Lung (tissue), 12 donors: Measurements from ENCODE around the gene SHC3. TPM values are rescaled to one million over a fixed set of nuclear protein-coding genes. Genes with fewer than 3 reads are reported as not detected.

Experiments used
- ATAC-seq: fragments of 200-7000 bp; cut with Tn5 transposase; one replicate; pipeline ENCODE4 v1.9.1; 2020; ENCODE audit warnings: moderate number of reproducible peaks; ENCODE audit not compliant: insufficient read depth, low FRiP score
- DNase-seq, 3 donors: peaks; one replicate each; pipeline ENCODE4 v3.0.0-alpha.2; 2013 to 2017
- H3K27ac ChIP-seq, 2 donors: one replicate each; pipeline ENCODE4 v1.5.1; 2013; ENCODE audit warnings: mild to moderate bottlenecking in 2 of 2, moderate library complexity in 2 of 2, control low read depth in 1 of 2, inconsistent platforms in 1 of 2, low read depth in 1 of 2, low read length in 1 of 2
- H3K27me3 ChIP-seq, 3 donors: one replicate each; pipeline ENCODE4 v1.5.1; 2013; ENCODE audit warnings: low read length in 2 of 3; ENCODE audit not compliant: control insufficient read depth in 3 of 3, insufficient read depth in 3 of 3
- H3K36me3 ChIP-seq, 4 donors: one replicate each; pipeline ENCODE4 v1.5.1; 2013; ENCODE audit warnings: low read length in 4 of 4, mild to moderate bottlenecking in 1 of 4, moderate library complexity in 1 of 4; ENCODE audit not compliant: control insufficient read depth in 4 of 4, insufficient read depth in 4 of 4
- H3K4me1 ChIP-seq, 5 donors: one replicate each; pipeline ENCODE4 v1.5.1; 2013; ENCODE audit warnings: low read length in 5 of 5, mild to moderate bottlenecking in 2 of 5, moderate library complexity in 1 of 5; ENCODE audit not compliant: control insufficient read depth in 5 of 5, insufficient read depth in 5 of 5
- H3K4me3 ChIP-seq: one replicate; pipeline ENCODE4 v1.5.1; 2013; ENCODE audit warnings: mild to moderate bottlenecking, control low read depth, moderate library complexity
- H3K9ac ChIP-seq, 2 donors: one replicate each; pipeline ENCODE4 v1.5.1; 2013; ENCODE audit warnings: low read length in 2 of 2, control low read depth in 1 of 2; ENCODE audit not compliant: insufficient read depth in 1 of 2
- H3K9me3 ChIP-seq, 4 donors: one replicate each; pipeline ENCODE4 v1.5.1; 2013; ENCODE audit warnings: low read length in 3 of 4, mild to moderate bottlenecking in 1 of 4, moderate library complexity in 1 of 4; ENCODE audit not compliant: control insufficient read depth in 4 of 4, insufficient read depth in 3 of 4
- WGBS, 2 donors: extraction: QIAGEN DNeasy Blood & Tissue Kit; methylation state at CpG; one replicate each; pipeline ENCODE4 v1.1.7; 2013; 5-methylcytosine and 5-hydroxymethylcytosine counted together
- polyA plus RNA-seq, 2 donors: library from polyadenylated mRNA; stranded (reverse); fragments of 200-250 nt; gene quantifications; one replicate each; pipeline ENCODE4 v1.2.1, GENCODE V29; 2013
- total RNA-seq, 2 donors: library from RNA; depleted of rRNA in 1 of 2; stranded (reverse); fragments of >200 nt in 1 of 2; gene quantifications; one replicate each; pipeline ENCODE4 v1.2.1, GENCODE V29; 2014 to 2021
- TF ChIP-seq, protein P1 (sequence below): IDR thresholded peaks from 2 replicates; pipeline ENCODE4 v1.5.1; 2012; ENCODE audit warnings: mild to moderate bottlenecking; ENCODE audit errors: control extremely low read depth, extremely low read depth
- donor health status: control.
- donor health status: control.
- donor health status: Bipolar disorder and iron deficiency.
- donor health status: healthy.
- donor health status: DM: yes; HTN: yes; CAD: no.

The SHC3 gene
- total and polyA plus RNA-seq, 4 donors = 1.8 to 19.2 (median 4.0) TPM

DNA sequence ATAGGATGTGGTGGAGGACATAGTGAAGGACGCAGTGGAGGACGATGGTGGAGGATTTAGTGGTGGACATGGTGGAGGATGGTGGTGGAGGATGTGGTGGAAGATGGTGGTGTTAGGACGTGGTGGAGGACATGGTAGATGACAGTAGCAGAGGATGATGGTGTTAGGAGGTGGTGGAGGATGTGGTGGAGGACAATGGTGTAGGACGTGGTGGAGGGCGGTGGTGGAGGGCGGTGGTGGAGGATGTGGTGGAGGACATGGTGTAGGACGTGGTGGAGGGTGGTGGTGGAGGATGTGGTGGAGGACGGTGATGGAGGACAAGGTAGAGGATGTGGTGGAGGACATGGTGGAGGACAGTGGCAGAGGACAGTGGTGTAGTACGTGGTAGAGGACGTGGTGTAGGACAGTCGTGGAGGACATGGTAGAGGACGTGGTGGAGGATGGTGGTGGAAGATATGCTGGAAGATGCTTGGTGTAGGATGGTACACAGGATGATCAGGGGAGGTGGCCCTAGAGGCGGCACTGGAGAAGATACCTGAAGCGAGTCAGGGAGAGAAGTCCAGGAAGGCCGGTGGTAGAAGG is 118.6 kb downstream of the SHC3 start:
- H3K4me3 ChIP-seq = no peak overlapping the region
- WGBS, 2 donors = 92 to 93% methylated on average over 14 to 15 of the region's 15 CpGs
- ATAC-seq (no peak), DNase-seq (no peak)
- H3K9ac ChIP-seq = no peak overlapping the region
- peaks cover 0 to 16% (median 3%) of the 10 kb centered on the region in 4 donors for H3K36me3 ChIP-seq
- TF ChIP-seq, protein P1, sequence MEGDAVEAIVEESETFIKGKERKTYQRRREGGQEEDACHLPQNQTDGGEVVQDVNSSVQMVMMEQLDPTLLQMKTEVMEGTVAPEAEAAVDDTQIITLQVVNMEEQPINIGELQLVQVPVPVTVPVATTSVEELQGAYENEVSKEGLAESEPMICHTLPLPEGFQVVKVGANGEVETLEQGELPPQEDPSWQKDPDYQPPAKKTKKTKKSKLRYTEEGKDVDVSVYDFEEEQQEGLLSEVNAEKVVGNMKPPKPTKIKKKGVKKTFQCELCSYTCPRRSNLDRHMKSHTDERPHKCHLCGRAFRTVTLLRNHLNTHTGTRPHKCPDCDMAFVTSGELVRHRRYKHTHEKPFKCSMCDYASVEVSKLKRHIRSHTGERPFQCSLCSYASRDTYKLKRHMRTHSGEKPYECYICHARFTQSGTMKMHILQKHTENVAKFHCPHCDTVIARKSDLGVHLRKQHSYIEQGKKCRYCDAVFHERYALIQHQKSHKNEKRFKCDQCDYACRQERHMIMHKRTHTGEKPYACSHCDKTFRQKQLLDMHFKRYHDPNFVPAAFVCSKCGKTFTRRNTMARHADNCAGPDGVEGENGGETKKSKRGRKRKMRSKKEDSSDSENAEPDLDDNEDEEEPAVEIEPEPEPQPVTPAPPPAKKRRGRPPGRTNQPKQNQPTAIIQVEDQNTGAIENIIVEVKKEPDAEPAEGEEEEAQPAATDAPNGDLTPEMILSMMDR = no peak
- no peaks in the 10 kb centered on the region for H3K4me1 ChIP-seq
- H3K27ac ChIP-seq = no peak overlapping the region
- H3K27me3 ChIP-seq = no peaks in the 10 kb centered on the region
- H3K9me3 ChIP-seq = peaks cover 0 to 9% (median 0%) of the 10 kb centered on the region in 4 donors

GRCh38 chr9:89058906-89059305 is 119.7 kb downstream of the SHC3 start:
- Histone ChIP-seq H3K4me3 (no peak overlapping the region), H3K27ac (no peak overlapping the region), H3K36me3 (peaks cover 0 to 14% (median 1%) of the 10 kb centered on the region in 4 donors), H3K9ac (no peak overlapping the region), H3K9me3 (peaks cover 0 to 9% (median 0%) of the 10 kb centered on the region in 4 donors), H3K4me1 (no peaks in the 10 kb centered on the region), H3K27me3 (no peaks in the 10 kb centered on the region)
- no peak for ATAC-seq
- 92 to 94% methylated on average over 12 of the region's 12 CpGs for WGBS, 2 donors
- TF ChIP-seq, protein P1 = no peak
- DNase-seq = no peak

DNA sequence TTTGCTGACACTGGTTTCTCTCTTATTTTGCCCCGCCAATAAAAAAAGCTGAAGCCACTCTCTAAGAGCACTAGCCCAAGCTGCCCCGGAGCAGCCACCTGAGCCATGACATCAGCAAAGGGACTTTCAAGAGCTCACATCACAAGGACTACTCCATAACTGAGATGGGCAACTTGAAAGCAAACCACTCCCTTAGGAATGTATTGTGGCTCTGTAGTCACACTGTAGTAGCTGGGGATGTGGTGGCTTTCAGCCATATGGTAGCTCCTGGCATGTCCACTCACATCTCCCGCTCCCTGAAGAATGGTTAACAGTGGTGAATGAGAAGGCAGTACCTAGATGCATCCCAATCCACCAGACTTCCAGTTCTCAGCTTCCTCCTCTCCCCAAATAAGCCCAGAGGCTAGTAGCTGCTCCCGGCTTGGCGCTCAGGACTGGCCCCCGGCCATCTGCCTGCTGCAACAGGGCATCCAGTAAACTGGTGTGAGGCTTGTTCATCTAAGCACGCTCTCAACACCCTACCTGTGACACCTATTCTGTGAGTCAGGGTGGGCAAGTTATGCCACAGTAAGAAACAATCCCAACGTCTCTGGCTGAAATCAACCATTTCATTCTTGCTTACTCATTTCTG is 123.6 kb downstream of the SHC3 start:
- ATAC-seq = no peak
- H3K27me3 ChIP-seq = no peaks in the 10 kb centered on the region
- no peak overlapping the region for H3K4me3 ChIP-seq
- H3K4me1 ChIP-seq = peaks cover 0 to 4% (median 0%) of the 10 kb centered on the region in 5 donors
- peaks cover 0 to 6% (median 0%) of the 10 kb centered on the region in 4 donors for H3K9me3 ChIP-seq
- 92 to 93% methylated on average over 8 of the region's 8 CpGs for WGBS, 2 donors
- H3K27ac ChIP-seq = no peak overlapping the region
- DNase-seq = no peak
- H3K9ac ChIP-seq = no peak overlapping the region
- TF ChIP-seq, protein P1 = no peak
- H3K36me3 ChIP-seq = peaks cover 0 to 12% (median 1%) of the 10 kb centered on the region in 4 donors
